Airway epithelial cell (primary cell): ENCODE measurements around the gene SFRP2. TPM values are rescaled to one million over a fixed set of nuclear protein-coding genes. Genes with fewer than 3 reads are reported as not detected.

Source experiments
- total RNA-seq: library from RNA; depleted of rRNA; stranded (reverse); fragments of >200 nt; gene quantifications from 2 replicates; pipeline ENCODE4 v1.2.3, GENCODE V29; 2015

Gene SFRP2
- 0.07 TPM in 1 of 2 replicates, not detected in the other for total RNA-seq

GRCh38 chr4:153788413-153789276, at the start of gene SFRP2:
Gene SFRP2, minus strand, starts transcription at chr4:153789083. Its CDS starts 248 bp downstream, at chr4:153788835.

GRCh38 chr4:153759407-153760316, 29.2 kb downstream of the SFRP2 start, which contains the start of gene RNF175:
Gene RNF175, minus strand, starts transcription at chr4:153760024. Its CDS starts 162 bp downstream, at chr4:153759862.

Other genes with a start within 250 kb of the SFRP2 start
- 1.0 and 1.3 TPM in 2 replicates for gene TLR2, start 104.8 kb downstream of the SFRP2 start, total RNA-seq
- not detected in 2 replicates for gene RNF175, start 29.1 kb downstream of the SFRP2 start, total RNA-seq